ENCODE results near the gene RESP18.

GRCh38 chr2:219334076-219334475 is 1.5 kb upstream of the RESP18 start:
- TF ChIP-seq CTCF (IDR thresholded peaks at IDR 0.05) (no peak), POLR2A (IDR thresholded peaks at IDR 0.05) (no peak)
